GM12878 (cell line): ENCODE measurements around the gene SERPINB3.
"Not testable (repeated sequence)": the region's sequence is repeated elsewhere in the genome, so short reads cannot be mapped to it uniquely, and the experiment has no call there.

Source experiments
- CHD2 ChIP-seq: IDR thresholded peaks from 2 replicates; pipeline ENCODE4 v1.6.1; 2011; ENCODE audit warnings: low read depth, low read length, improper control_type of control experiment, borderline replicate concordance
- POLR2AphosphoS5 ChIP-seq: IDR thresholded peaks from 2 replicates; pipeline ENCODE4 v1.6.1; 2011; ENCODE audit warnings: mild to moderate bottlenecking, low read length, inconsistent platforms
- TCF12 ChIP-seq: IDR thresholded peaks from 2 replicates; pipeline ENCODE4 v1.6.1; 2011; ENCODE audit warnings: low read depth, mild to moderate bottlenecking, low read length
- TF ChIP-seq, protein P1 (sequence below): fragments of 450-650 bp; IDR thresholded peaks from 2 replicates; pipeline ENCODE4 v1.6.1; 2016; ENCODE audit warnings: mild to moderate bottlenecking

DNA sequence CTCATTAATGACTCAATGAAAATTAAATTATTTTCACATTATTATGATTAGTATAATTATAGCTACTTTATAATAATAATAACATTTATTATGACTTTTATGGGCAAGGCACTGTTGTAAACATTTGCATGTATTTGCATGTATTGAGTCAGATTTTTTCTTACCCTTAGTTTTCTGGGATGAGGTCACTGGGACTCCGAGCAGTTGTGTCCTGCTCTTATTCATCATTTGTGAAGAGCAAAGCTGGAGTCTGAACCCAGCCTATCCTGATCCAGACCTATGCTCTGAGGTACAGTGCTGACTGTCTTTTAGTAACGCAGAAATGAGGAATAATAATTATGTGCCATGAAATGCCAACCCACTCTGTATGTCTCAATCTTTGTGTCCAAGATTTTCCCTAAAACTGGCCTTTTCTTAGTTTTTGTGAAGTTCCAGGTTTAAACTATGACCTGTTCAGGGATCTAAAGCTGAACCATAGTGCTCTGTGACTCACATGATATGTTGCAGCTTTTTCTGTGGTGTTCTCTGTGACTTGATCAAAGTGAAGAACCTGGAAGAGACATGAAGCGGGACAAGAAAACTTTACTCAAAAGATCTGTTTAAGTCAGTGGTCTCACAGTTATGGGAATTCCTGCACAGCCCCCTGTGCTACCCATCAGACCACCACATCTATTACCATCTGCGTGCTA is 18.9 kb downstream of the SERPINB3 start:
- TF ChIP-seq CHD2, TCF12, POLR2AphosphoS5: not testable (repeated sequence)
- TF ChIP-seq, protein P1, sequence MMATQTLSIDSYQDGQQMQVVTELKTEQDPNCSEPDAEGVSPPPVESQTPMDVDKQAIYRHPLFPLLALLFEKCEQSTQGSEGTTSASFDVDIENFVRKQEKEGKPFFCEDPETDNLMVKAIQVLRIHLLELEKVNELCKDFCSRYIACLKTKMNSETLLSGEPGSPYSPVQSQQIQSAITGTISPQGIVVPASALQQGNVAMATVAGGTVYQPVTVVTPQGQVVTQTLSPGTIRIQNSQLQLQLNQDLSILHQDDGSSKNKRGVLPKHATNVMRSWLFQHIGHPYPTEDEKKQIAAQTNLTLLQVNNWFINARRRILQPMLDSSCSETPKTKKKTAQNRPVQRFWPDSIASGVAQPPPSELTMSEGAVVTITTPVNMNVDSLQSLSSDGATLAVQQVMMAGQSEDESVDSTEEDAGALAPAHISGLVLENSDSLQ, result not testable (repeated sequence)
